ENCODE results near the gene BIRC3.
"Not testable (repeated sequence)": the region's sequence is repeated elsewhere in the genome, so short reads cannot be mapped to it uniquely, and the experiment has no call there.

The BIRC3 gene

DNA sequence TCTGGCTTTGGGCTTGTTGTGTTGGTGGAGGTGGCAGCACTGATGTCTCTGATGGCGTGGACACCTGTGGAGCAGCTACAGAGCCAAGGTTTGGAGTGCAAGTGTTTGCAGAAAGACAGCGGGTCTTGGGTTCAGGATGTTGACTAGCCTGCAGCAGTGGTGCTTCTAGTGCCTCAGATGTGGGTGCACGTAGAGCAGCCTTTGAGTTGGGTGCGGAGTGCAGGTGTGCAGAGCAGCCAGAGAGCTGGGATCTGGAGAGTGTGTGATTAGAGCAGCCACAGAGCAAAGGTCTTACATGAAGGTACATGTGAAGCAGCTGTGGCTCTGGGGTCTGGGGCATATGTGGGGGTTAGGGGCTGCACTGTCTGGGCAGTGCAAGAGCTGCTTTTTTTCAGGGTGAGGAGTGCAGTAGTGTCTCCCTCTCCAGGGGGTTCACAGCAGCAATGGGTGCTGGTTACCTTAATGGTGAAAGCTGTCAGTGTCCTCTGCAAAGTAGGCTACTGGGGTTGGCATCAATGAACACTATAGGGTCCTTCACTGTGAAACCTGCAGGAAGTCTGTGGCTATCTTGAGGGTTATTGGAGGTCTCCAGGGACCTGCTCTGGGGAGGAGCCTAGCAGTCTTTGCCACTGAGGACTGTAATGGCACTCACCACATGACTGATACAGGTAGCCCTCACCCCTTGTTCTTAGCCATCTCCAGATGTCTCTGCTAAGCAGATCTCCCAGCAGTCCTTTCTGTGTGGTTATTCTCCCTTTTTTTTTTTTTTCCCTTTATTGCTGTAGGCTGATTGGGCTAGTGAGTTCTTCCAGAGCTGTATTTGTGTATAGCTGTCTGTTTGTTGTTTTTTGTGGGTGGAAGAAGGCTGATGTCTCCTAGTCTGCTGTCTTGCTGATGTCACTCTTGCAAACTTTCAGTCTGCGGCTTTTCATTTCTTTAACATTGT, 44.1 kb downstream of the BIRC3 start:
- no peak overlapping the region for H3K27ac ChIP-seq

GRCh38 chr11:102364991-102365390, 47.7 kb downstream of the BIRC3 start:
- no peak for DNase-seq (ENCODE audit: low read depth, low spot score)
- no peak overlapping the region for H3K27ac ChIP-seq

More for the DNA sequence above, 44.1 kb downstream of the BIRC3 start:
- no peak for DNase-seq (ENCODE audit: low read depth, low spot score)

DNA sequence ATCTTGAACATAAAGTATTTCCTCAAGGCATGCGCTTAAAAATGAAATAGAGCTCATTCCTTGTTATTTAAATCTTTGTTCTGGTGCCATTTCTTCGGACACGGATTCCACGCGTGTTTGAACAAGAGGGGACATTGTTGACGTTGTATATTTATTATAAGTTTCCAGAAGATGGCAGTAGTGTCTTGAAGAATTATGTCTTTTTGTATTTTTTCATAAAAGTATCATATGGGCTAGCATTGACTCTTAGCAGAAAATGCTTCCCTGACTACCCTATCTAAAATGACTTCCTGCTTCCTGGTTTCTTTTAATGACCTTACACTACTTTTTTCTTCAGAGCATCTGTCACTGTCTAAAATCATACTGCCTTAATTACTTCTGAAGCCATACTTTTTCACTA, 50.1 kb downstream of the BIRC3 start:
- no peak for DNase-seq (ENCODE audit: low read depth, low spot score)
- no peak overlapping the region for H3K27ac ChIP-seq

DNA sequence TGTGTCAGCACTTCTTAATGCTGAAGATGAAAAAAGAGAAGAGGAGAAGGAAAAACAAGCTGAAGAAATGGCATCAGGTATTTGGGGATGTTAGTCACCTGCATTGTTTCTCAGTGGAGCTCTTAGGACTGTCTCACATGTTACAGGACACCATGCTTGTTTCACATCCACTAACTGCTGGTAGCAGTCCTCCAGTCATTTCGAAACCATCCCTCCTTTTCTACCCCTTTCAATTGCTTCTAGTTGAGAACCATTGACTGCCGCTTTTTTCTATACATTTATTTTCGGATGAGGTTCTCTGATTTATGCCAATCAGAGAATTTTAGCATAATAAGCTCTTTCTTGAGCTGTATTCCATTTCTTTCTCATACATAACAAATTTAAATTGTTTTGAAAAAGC, 51.2 kb downstream of the BIRC3 start:
- no peak for DNase-seq (ENCODE audit: low read depth, low spot score)
- H3K27ac ChIP-seq, result no peak overlapping the region

GRCh38 chr11:102374633-102375424, 57.5 kb downstream of the BIRC3 start:
- not testable (repeated sequence) for DNase-seq (ENCODE audit: low read depth, low spot score); H3K27ac ChIP-seq

- no peak overlapping the region for H3K27ac ChIP-seq
- DNase-seq (ENCODE audit: low read depth, low spot score), result no peak
Measured at GRCh38 chr11:102375720-102376399, 58.6 kb downstream of the BIRC3 start.

- H3K27ac ChIP-seq, result no peak overlapping the region
- DNase-seq (ENCODE audit: low read depth, low spot score), result no peak
Measured at GRCh38 chr11:102377891-102378290, 60.6 kb downstream of the BIRC3 start.

- no peak overlapping the region for H3K27ac ChIP-seq
- no peak for DNase-seq (ENCODE audit: low read depth, low spot score)
Measured at GRCh38 chr11:102378818-102379217, 61.5 kb downstream of the BIRC3 start.

GRCh38 chr11:102382384-102382783, 65.1 kb downstream of the BIRC3 start:
- DNase-seq (ENCODE audit: low read depth, low spot score), result no peak
- no peak overlapping the region for H3K27ac ChIP-seq

DNA sequence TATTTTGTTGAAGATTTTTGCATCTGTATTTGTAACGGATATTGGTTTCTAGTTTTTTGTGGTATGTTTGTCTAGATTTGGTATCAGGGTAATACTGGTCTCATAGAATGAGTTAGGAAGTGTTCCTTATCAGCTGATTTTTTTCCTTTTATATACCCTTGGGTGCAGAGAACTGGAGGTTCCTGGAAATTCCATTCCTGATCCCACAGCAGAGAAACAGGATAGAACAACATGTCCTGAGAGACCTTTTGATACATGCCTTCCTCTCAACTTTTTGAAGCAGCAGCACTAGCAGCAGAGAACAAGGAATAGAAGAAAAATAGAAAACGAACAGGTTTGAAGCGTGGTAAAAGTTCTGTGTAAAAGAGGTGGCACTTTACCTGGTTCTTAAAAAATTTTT, 66.6 kb downstream of the BIRC3 start:
- DNase-seq (ENCODE audit: low read depth, low spot score), result no peak
- no peak overlapping the region for H3K27ac ChIP-seq

GRCh38 chr11:102384419-102385079, 67.3 kb downstream of the BIRC3 start:
- no peak for DNase-seq (ENCODE audit: low read depth, low spot score)
- H3K27ac ChIP-seq, result no peak overlapping the region

- H3K27ac ChIP-seq, result no peak overlapping the region
- DNase-seq (ENCODE audit: low read depth, low spot score), result no peak
Measured at GRCh38 chr11:102385085-102386007, 68.1 kb downstream of the BIRC3 start.

- no peak for DNase-seq (ENCODE audit: low read depth, low spot score)
Measured at GRCh38 chr11:102386136-102386734, 69.0 kb downstream of the BIRC3 start.

DNA sequence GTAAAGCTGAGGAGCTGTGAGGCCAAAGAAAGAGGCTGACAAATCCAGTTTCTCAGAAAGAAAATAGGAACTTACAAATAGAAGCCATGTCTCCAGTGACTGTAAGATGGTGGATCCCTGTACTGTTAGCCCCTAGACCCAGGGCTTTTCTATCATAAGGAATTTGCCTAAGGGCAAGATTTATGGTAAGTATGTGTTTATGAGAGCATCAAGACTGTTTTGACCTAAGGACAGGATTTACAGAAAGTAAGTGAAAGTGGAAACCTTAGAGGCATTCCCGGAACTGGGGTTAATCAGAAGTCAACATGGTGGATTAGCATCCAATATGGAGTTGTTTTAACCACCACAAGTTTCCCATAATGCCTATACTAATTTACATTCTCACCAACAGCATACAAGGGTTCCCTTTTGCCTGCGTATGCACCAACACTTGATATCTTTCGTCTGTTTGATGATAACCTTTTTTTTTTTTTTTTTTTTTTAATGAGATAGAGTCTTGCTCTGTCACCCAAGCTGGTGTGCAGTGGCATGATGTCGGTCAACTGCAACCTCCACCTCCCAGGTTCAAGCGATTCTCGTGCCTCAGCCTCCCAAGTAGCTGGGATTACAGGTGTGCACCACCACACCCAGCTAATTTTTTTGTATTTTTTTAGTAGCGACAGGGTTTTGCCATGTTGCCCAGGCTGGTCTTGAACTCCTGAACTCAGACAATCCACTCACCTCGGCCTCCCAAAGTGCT, 69.9 kb downstream of the BIRC3 start:
- DNase-seq (ENCODE audit: low read depth, low spot score), result no peak
- H3K27ac ChIP-seq, result no peak overlapping the region

More at GRCh38 chr11:102386136-102386734, 69.0 kb downstream of the BIRC3 start:
- H3K27ac ChIP-seq, result no peak overlapping the region
